Duodenal mucosa (tissue), 2 donors: ENCODE measurements around the gene CYTH2.

Source experiments
- H3K27ac ChIP-seq: one replicate; pipeline ENCODE4 v1.7.0; 2013; ENCODE audit warnings: low read depth, low read length
- H3K27me3 ChIP-seq, 2 donors: one replicate each; pipeline ENCODE4 v1.7.0; 2013; ENCODE audit warnings: low read length in 2 of 2, control low read depth in 1 of 2; ENCODE audit not compliant: insufficient read depth in 2 of 2, control insufficient read depth in 1 of 2
- H3K36me3 ChIP-seq, 2 donors: one replicate each; pipeline ENCODE4 v1.7.0; 2013; ENCODE audit warnings: low read length in 2 of 2, control low read depth in 1 of 2; ENCODE audit not compliant: insufficient read depth in 2 of 2, control insufficient read depth in 1 of 2
- H3K4me1 ChIP-seq, 2 donors: one replicate each; pipeline ENCODE4 v1.7.0; 2013; ENCODE audit warnings: low read length in 2 of 2, control low read depth in 1 of 2; ENCODE audit not compliant: insufficient read depth in 2 of 2, control insufficient read depth in 1 of 2
- H3K4me3 ChIP-seq, 2 donors: one replicate each; pipeline ENCODE4 v1.7.0; 2013; ENCODE audit warnings: low read length in 2 of 2, low read depth in 1 of 2
- H3K9ac ChIP-seq, 2 donors: one replicate each; pipeline ENCODE4 v1.7.0; 2013; ENCODE audit warnings: low read length in 2 of 2, low read depth in 1 of 2
- H3K9me3 ChIP-seq, 2 donors: one replicate each; pipeline ENCODE4 v1.7.0; 2013; ENCODE audit warnings: low read length in 2 of 2, control low read depth in 1 of 2; ENCODE audit not compliant: control insufficient read depth in 1 of 2

The CYTH2 gene

GRCh38 chr19:48501494-48502349, 32.6 kb downstream of the CYTH2 start:
- no peaks in the 10 kb centered on the region for H3K9me3 ChIP-seq
- H3K27ac ChIP-seq = peak overlapping the region; percentile 30
- H3K36me3 ChIP-seq = no peaks in the 10 kb centered on the region
- peak overlapping the region; percentile 36 to 39 for H3K9ac ChIP-seq
- H3K4me3 ChIP-seq = peak overlapping the region; percentile 53 to 67
- H3K4me1 ChIP-seq = peaks cover 4 to 18% of the 10 kb centered on the region in 2 donors
- H3K27me3 ChIP-seq = peaks cover 7 to 14% of the 10 kb centered on the region in 2 donors

DNA sequence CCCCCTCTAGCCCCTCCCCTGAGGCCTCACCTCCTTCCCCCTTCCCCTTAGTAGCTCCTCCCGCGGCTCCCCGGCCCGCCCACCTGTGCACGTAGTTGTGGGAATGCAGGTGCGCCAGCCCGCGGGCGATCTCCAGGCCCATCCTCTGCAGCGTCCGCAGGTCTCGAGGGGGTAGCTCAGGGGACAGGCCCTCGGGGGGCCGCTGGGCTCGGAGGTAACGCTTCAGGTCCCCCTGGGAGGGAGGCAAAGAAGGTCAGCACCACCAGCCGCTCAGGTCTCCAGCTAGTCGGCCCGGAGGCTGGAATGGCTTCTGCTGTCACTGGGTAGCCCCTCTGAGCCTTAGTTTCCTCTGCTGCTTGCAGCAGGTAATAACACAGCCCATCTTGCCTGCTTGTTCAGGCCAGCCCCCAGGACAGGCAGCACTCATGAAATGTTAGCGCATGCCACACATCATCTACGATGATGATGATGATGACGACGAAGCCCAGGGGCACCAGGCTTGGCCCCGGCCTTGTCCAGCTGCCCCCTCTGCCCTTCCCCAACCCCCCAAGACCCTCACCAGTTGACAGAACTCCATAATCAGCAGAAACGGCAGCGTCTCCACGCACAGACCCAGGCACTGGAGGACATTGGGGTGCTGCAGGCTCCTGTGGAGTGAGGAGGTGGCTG, 33.3 kb downstream of the CYTH2 start:
- Histone ChIP-seq H3K27me3 (peaks cover 7 to 8% of the 10 kb centered on the region in 2 donors), H3K36me3 (no peaks in the 10 kb centered on the region), H3K27ac (no peak overlapping the region), H3K4me3 (peak overlapping the region; percentile 52 to 60), H3K4me1 (peaks cover 4 to 13% of the 10 kb centered on the region in 2 donors), H3K9me3 (no peaks in the 10 kb centered on the region), H3K9ac (peak overlapping the region; percentile 39 to 57)

DNA sequence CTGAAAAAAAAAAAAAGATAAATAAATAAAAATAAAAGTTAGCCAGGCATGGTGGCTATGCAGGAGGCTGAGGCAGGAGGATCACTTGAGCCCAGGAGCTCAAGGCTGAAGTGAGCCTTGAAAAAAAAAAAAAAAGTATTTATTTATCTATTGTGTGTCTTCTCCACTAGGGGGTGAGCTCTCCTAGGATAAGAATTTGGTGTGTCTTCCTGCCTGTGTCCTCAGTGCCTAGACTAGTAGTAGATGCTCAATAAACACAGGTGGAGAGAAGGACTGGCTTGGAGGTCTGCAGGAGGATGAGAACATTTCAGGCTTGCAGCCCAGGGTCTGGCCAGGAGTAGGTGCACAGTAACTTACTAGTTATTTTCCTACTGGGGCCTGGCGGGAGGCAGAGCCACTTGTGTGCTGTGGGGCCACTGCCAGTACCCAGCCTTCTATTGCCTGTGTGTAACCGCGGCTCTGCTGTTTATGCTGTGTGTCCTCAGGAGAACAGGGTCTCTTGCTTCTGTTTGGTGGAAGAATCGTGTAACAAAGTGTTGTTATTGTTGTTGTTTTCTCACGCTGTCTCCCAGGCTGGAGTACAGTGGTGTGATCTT, 37.1 kb downstream of the CYTH2 start:
- peaks cover 0 to 10% of the 10 kb centered on the region in 2 donors for H3K27me3 ChIP-seq
- no peaks in the 10 kb centered on the region for H3K9me3 ChIP-seq
- no peak overlapping the region for H3K9ac ChIP-seq
- no peak overlapping the region for H3K4me3 ChIP-seq
- no peaks in the 10 kb centered on the region for H3K36me3 ChIP-seq
- H3K4me1 ChIP-seq = peaks cover 3 to 4% of the 10 kb centered on the region in 2 donors
- no peak overlapping the region for H3K27ac ChIP-seq

DNA sequence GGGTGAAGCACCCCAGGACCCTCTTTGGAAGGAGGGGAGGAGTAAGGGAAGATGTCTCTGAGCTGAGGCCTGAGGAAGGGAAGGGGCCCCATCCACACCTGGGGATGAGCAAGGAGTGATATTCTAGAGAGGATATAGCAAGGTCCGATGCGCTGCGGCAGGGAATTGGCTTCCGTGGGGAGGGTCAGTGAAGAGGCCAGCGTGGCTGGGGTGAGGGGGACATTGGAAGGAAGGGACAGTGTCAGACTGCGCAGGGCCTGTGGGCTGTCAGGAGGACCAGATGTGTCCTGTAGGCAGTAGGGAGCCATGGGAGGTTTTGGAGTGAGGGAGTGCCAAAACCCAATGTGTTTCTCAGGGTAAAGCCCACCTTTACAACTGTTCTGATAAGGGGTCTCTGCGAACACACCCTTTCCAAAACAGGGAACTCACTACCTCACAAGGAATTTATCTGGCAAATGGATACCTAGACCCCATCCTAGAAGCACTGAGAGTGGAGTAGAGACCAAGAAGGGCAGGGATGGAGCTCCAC, 38.8 kb downstream of the CYTH2 start:
- Histone ChIP-seq H3K36me3 (no peaks in the 10 kb centered on the region), H3K4me3 (no peak overlapping the region), H3K27ac (no peak overlapping the region), H3K27me3 (peaks cover 11 to 22% of the 10 kb centered on the region in 2 donors), H3K9me3 (no peaks in the 10 kb centered on the region), H3K4me1 (peaks cover 0 to 1% of the 10 kb centered on the region in 2 donors), H3K9ac (no peak overlapping the region)

DNA sequence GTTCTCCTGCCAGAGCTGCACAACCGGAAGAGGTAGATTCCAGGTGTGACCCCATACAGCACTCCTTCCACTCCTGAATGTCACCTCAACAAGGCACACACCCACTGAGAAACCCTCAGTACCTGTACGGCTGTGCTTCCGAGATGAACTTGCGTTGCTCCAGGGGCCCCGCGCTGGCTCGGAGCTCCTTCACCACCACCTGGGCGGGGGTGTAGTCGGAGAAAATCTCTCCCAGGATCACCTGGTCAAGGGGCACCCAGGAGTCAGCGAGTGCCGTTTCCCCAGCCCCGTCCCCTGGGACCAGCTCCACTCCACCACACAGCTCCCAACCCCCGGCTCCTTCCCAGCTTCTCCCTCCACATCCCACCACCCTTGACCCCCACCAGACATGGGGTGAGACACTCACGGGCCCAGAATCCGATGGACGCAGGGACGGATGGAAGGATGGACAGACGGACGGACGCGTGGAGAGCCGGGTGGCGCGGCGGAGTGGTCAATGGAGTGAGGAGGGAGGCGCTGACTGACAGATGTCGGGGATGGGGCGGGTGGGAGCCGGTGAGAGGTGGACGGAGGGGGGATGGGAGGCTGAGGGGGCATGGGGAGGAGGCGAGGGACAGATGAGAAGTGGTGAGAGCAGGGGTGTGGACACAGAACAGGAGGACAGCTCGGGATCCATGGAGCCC, 39.7 kb downstream of the CYTH2 start:
- Histone ChIP-seq H3K27me3 (peaks cover 16 to 27% of the 10 kb centered on the region in 2 donors), H3K9me3 (no peaks in the 10 kb centered on the region), H3K9ac (no peak overlapping the region), H3K36me3 (no peaks in the 10 kb centered on the region), H3K4me3 (no peak overlapping the region), H3K27ac (no peak overlapping the region), H3K4me1 (peaks cover 0 to 8% of the 10 kb centered on the region in 2 donors)

DNA sequence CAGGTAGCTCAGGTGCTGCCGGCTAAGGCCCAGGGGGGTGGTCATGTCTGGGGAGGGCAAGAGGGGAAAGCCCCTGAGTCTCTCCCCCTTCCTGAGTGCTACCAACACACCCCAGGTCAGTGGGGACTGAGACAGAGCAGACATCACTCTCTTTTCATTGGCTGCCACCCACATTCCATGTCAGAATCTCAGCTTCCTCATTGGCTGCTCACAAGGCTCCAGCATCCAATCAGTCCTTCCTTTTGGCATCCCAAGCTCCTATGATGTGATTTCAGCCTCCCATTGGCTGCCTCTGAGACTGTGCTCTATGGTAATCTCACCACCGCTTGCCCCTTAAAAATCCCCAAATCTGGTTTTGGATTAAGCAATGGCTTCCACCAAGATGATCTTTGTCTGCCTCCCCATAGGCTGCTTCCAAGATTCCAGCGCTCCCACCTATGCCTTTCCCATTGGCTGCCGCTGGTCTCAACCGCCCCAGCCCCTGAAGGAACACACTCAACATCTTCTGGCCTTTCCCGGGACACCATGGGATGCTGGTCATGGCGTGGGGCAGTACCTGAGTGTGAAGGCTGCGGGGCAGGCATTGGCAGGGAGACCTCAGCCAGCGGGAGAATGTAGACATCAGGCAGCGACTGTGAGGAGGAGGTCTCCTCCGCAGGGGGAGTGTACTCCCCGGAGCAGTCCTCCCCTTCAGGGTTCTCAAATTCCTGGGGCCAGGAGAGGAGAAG, 40.5 kb downstream of the CYTH2 start:
- Histone ChIP-seq H3K36me3 (no peaks in the 10 kb centered on the region), H3K4me1 (peaks cover 0 to 8% of the 10 kb centered on the region in 2 donors), H3K4me3 (no peak overlapping the region), H3K27ac (no peak overlapping the region), H3K9me3 (no peaks in the 10 kb centered on the region), H3K9ac (no peak overlapping the region), H3K27me3 (peaks cover 16 to 27% of the 10 kb centered on the region in 2 donors)

DNA sequence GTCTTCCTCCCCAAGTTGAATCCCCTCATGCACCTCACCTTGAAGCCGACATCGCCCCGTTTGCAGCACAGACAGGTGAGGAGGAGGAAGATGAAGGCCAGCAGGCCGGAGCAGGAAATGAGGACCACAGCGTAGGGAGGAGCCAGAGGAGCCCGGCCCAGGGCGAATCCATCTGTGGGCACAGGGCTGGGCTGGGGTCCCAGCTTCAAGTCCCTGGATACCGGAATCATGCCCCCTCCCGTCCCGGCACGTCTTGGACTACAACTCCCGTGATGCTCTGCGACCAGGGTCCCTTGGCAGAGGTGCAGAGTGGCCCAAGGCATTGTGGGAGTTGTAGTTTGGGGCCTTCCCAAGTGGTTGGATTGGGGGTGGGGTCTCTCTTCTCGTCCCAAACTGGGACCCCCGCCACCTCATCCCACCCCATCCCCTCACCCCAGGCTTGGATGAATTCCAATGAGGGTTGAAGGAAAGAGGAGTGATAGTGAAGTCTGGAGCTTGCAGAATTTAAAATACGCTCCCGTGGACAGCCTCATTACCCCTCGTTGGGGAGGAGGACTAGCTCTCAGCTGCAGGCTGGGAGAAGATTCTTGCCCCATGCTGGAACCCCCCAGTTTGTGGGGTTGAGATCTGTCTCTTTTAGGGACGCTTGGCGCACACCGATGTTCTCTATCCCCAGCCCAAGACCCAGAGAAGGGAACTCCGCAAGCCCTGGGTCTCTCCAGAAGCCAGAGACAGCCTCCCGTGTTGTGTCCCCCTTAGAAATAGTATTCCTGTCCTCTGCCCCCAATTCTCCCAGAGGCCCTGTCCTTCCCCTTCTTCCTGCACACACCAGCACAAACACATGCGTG, 41.5 kb downstream of the CYTH2 start:
- peaks cover 0 to 8% of the 10 kb centered on the region in 2 donors for H3K4me1 ChIP-seq
- H3K9ac ChIP-seq = no peak overlapping the region

GRCh38 chr19:48511321-48511731, 42.2 kb downstream of the CYTH2 start:
- Histone ChIP-seq H3K4me1 (peaks cover 0 to 8% of the 10 kb centered on the region in 2 donors), H3K4me3 (no peak overlapping the region), H3K9ac (no peak overlapping the region), H3K36me3 (no peaks in the 10 kb centered on the region), H3K9me3 (no peaks in the 10 kb centered on the region), H3K27me3 (peaks cover 16 to 27% of the 10 kb centered on the region in 2 donors), H3K27ac (no peak overlapping the region)

More for the DNA sequence above, 41.5 kb downstream of the CYTH2 start:
- peaks cover 16 to 27% of the 10 kb centered on the region in 2 donors for H3K27me3 ChIP-seq
- H3K4me3 ChIP-seq = peak overlapping the region in 1 of 2 donors; percentile 36
- no peaks in the 10 kb centered on the region for H3K36me3 ChIP-seq
- H3K27ac ChIP-seq = no peak overlapping the region
- no peaks in the 10 kb centered on the region for H3K9me3 ChIP-seq
